GM19025 (cell line): Measurements from ENCODE around the gene TNKS1BP1.
"Not testable (repeated sequence)": the region's sequence is repeated elsewhere in the genome, so short reads cannot be mapped to it uniquely, and the experiment has no call there.

Experiments used
- ATAC-seq: cut with Tn5 transposase; IDR thresholded peaks from one replicate; pipeline ENCODE4 v1.9.1; 2021; ENCODE audit warnings: mild to moderate bottlenecking, low read depth, moderate library complexity; ENCODE audit not compliant: unreplicated experiment

TNKS1BP1 gene

GRCh38 chr11:57356268-57356667 is 31.5 kb upstream of the TNKS1BP1 start:
- ATAC-seq: no peak

GRCh38 chr11:57354699-57355098 is 29.9 kb upstream of the TNKS1BP1 start:
- ATAC-seq: no peak

GRCh38 chr11:57353852-57354251 is 29.1 kb upstream of the TNKS1BP1 start:
- ATAC-seq: no peak

GRCh38 chr11:57353446-57353845 is 28.7 kb upstream of the TNKS1BP1 start:
- ATAC-seq: no peak

- ATAC-seq: no peak
Observed at GRCh38 chr11:57353036-57353435, 28.3 kb upstream of the TNKS1BP1 start.

- ATAC-seq: no peak
Observed at GRCh38 chr11:57349491-57350274, 24.9 kb upstream of the TNKS1BP1 start.

GRCh38 chr11:57348636-57349313 is 24.0 kb upstream of the TNKS1BP1 start:
- no peak for ATAC-seq

- no peak for ATAC-seq
Observed at GRCh38 chr11:57348052-57348451, 23.3 kb upstream of the TNKS1BP1 start.

- ATAC-seq: no peak
Observed at GRCh38 chr11:57347336-57347735, 22.6 kb upstream of the TNKS1BP1 start.

GRCh38 chr11:57345555-57346211 is 20.9 kb upstream of the TNKS1BP1 start:
- ATAC-seq: peak; percentile 58

GRCh38 chr11:57344826-57345225 is 20.1 kb upstream of the TNKS1BP1 start:
- ATAC-seq: no peak

- ATAC-seq: no peak
Observed at GRCh38 chr11:57343825-57344224, 19.1 kb upstream of the TNKS1BP1 start.

GRCh38 chr11:57342702-57343101 is 17.9 kb upstream of the TNKS1BP1 start:
- ATAC-seq: no peak

GRCh38 chr11:57341250-57341808 is 16.6 kb upstream of the TNKS1BP1 start:
- ATAC-seq: no peak

- no peak for ATAC-seq
Observed at GRCh38 chr11:57340039-57340615, 15.4 kb upstream of the TNKS1BP1 start.

GRCh38 chr11:57339328-57339727 is 14.6 kb upstream of the TNKS1BP1 start:
- ATAC-seq: no peak

- ATAC-seq: no peak
Observed at GRCh38 chr11:57338142-57338541, 13.4 kb upstream of the TNKS1BP1 start, which contains the start of gene P2RX3. P2RX3 (plus strand) TSS chr11:57338352; CDS start chr11:57338551, 199 bp downstream.

GRCh38 chr11:57336856-57337255 is 12.1 kb upstream of the TNKS1BP1 start:
- ATAC-seq: not testable (repeated sequence)

GRCh38 chr11:57336111-57336666 is 11.4 kb upstream of the TNKS1BP1 start:
- ATAC-seq: no peak

GRCh38 chr11:57335343-57336110 is 10.8 kb upstream of the TNKS1BP1 start, which contains the start of gene SSRP1:
SSRP1 (minus strand) TSS chr11:57335892; CDS start chr11:57335121, 771 bp downstream.
- ATAC-seq: peak; percentile 100
